DND-41 (cell line): ENCODE measurements around the gene B4GALT5.

Experiments
- EZH2 ChIP-seq: IDR thresholded peaks from 3 replicates; pipeline ENCODE4 v1.6.1; 2012; ENCODE audit warnings: borderline replicate concordance, low read depth, mild to moderate bottlenecking, moderate library complexity, low read length, inconsistent platforms; ENCODE audit not compliant: severe bottlenecking
- TF ChIP-seq, protein P1 (sequence below): IDR thresholded peaks from 2 replicates; pipeline ENCODE4 v1.5.1; 2012; ENCODE audit warnings: borderline replicate concordance, low read length, moderate library complexity, mild to moderate bottlenecking; ENCODE audit not compliant: poor library complexity, severe bottlenecking; ENCODE audit errors: extremely low read depth

GRCh38 chr20:49748525-49748838, 34.8 kb upstream of the B4GALT5 start:
- TF ChIP-seq, protein P1, sequence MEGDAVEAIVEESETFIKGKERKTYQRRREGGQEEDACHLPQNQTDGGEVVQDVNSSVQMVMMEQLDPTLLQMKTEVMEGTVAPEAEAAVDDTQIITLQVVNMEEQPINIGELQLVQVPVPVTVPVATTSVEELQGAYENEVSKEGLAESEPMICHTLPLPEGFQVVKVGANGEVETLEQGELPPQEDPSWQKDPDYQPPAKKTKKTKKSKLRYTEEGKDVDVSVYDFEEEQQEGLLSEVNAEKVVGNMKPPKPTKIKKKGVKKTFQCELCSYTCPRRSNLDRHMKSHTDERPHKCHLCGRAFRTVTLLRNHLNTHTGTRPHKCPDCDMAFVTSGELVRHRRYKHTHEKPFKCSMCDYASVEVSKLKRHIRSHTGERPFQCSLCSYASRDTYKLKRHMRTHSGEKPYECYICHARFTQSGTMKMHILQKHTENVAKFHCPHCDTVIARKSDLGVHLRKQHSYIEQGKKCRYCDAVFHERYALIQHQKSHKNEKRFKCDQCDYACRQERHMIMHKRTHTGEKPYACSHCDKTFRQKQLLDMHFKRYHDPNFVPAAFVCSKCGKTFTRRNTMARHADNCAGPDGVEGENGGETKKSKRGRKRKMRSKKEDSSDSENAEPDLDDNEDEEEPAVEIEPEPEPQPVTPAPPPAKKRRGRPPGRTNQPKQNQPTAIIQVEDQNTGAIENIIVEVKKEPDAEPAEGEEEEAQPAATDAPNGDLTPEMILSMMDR = no peak
- no peak for TF ChIP-seq EZH2
